SKM-1 treated with dmso at 0.1 percent for 144 hours (cell line): ENCODE results near the gene TAMALIN.

ENCODE experiments used
- DNase-seq: peaks from one replicate; lab custom pipeline; 2025; ENCODE audit not compliant: unreplicated experiment; lab: John Stamatoyannopoulos, UW

The TAMALIN gene

GRCh38 chr12:52013626-52014310 is 7.0 kb downstream of the TAMALIN start:
- no peak for DNase-seq

- no peak for DNase-seq
Observed at GRCh38 chr12:52014567-52015530, 8.1 kb downstream of the TAMALIN start.

GRCh38 chr12:52015532-52016041 is 8.8 kb downstream of the TAMALIN start:
- DNase-seq = no peak

GRCh38 chr12:52018433-52019112 is 11.8 kb downstream of the TAMALIN start:
- DNase-seq = no peak

GRCh38 chr12:52019113-52019770 is 12.5 kb downstream of the TAMALIN start:
- no peak for DNase-seq

- DNase-seq = peak; percentile 42
Observed at GRCh38 chr12:52020539-52021336, 14.0 kb downstream of the TAMALIN start.

- DNase-seq = no peak
Observed at GRCh38 chr12:52022841-52023181, 16.1 kb downstream of the TAMALIN start.

- peak; percentile 31 for DNase-seq
Observed at GRCh38 chr12:52023182-52023975, 16.6 kb downstream of the TAMALIN start.

GRCh38 chr12:52023976-52024688 is 17.4 kb downstream of the TAMALIN start:
- DNase-seq = no peak

GRCh38 chr12:52024845-52025230 is 18.1 kb downstream of the TAMALIN start:
- peak; percentile 56 for DNase-seq

- no peak for DNase-seq
Observed at GRCh38 chr12:52026263-52026662, 19.5 kb downstream of the TAMALIN start.

- DNase-seq = no peak
Observed at GRCh38 chr12:52027085-52027843, 20.5 kb downstream of the TAMALIN start.

GRCh38 chr12:52029685-52030084 is 22.9 kb downstream of the TAMALIN start:
- DNase-seq = no peak

GRCh38 chr12:52032446-52032803 is 25.7 kb downstream of the TAMALIN start:
- no peak for DNase-seq

- peak; percentile 63 for DNase-seq
Observed at GRCh38 chr12:52032804-52033445, 26.2 kb downstream of the TAMALIN start.

GRCh38 chr12:52033446-52034140 is 26.8 kb downstream of the TAMALIN start:
- no peak for DNase-seq

- no peak for DNase-seq
Observed at GRCh38 chr12:52035190-52035589, 28.4 kb downstream of the TAMALIN start.
